Measurements from ENCODE around the gene CAPZB. TPM values are rescaled to one million over a fixed set of nuclear protein-coding genes. Genes with fewer than 3 reads are reported as not detected.
A peak's percentile ranks its signal among the peaks of the same experiment; 100 is the strongest.

CAPZB gene
- total RNA-seq, 4 donors from 2014 or later: 107 to 210 (median 119) TPM

- DNase-seq: no peak
- Histone ChIP-seq H3K9me3 (no peaks in the 10 kb centered on the region), H3K4me3 (no peak overlapping the region), H3K27ac (peak overlapping the region in 1 of 4 donors; percentile 25), H3K36me3 (no peaks in the 10 kb centered on the region), H3K4me1 (peaks cover 4 to 88% (median 43%) of the 10 kb centered on the region in 4 donors), H3K27me3 (no peaks in the 10 kb centered on the region)
- TF ChIP-seq POLR2A (IDR thresholded peaks at IDR 0.05): no peak
- no peak for TF ChIP-seq CTCF (IDR thresholded peaks at IDR 0.05)
Measured at GRCh38 chr1:19457607-19458006, 27.7 kb downstream of the CAPZB start.

- H3K27ac ChIP-seq: peak overlapping the region in 2 of 4 donors; percentile 25 to 45
- H3K27me3 ChIP-seq: no peaks in the 10 kb centered on the region
- no peaks in the 10 kb centered on the region for H3K9me3 ChIP-seq
- peaks cover 6 to 90% (median 39%) of the 10 kb centered on the region in 4 donors for H3K4me1 ChIP-seq
- no peaks in the 10 kb centered on the region for H3K36me3 ChIP-seq
- no peak for DNase-seq
- TF ChIP-seq POLR2A (IDR thresholded peaks at IDR 0.05): no peak
- TF ChIP-seq CTCF (IDR thresholded peaks at IDR 0.05): no peak
- H3K4me3 ChIP-seq: no peak overlapping the region
Measured at GRCh38 chr1:19456968-19457441, 28.3 kb downstream of the CAPZB start.

- Histone ChIP-seq H3K27me3 (no peaks in the 10 kb centered on the region), H3K36me3 (no peaks in the 10 kb centered on the region), H3K4me3 (no peak overlapping the region), H3K4me1 (peaks cover 13 to 95% (median 39%) of the 10 kb centered on the region in 4 donors), H3K9me3 (no peaks in the 10 kb centered on the region), H3K27ac (peak overlapping the region; percentile 11 to 77 (median 55))
- TF ChIP-seq POLR2A (IDR thresholded peaks at IDR 0.05) (no peak), CTCF (IDR thresholded peaks at IDR 0.05) (no peak)
- DNase-seq: no peak
Measured at GRCh38 chr1:19455353-19455752, 30.0 kb downstream of the CAPZB start.

GRCh38 chr1:19454265-19455146, 30.8 kb downstream of the CAPZB start:
- no peak for DNase-seq
- H3K4me3 ChIP-seq: no peak overlapping the region
- TF ChIP-seq CTCF (IDR thresholded peaks at IDR 0.05) (no peak), POLR2A (IDR thresholded peaks at IDR 0.05) (no peak)
- H3K36me3 ChIP-seq: no peaks in the 10 kb centered on the region
- H3K9me3 ChIP-seq: no peaks in the 10 kb centered on the region
- peak overlapping the region; percentile 11 to 77 (median 55) for H3K27ac ChIP-seq
- H3K27me3 ChIP-seq: no peaks in the 10 kb centered on the region
- H3K4me1 ChIP-seq: peaks cover 13 to 96% (median 38%) of the 10 kb centered on the region in 4 donors

- no peak for DNase-seq
- peak overlapping the region in 3 of 4 donors; percentile 42 to 77 (median 68) for H3K27ac ChIP-seq
- H3K9me3 ChIP-seq: no peaks in the 10 kb centered on the region
- H3K4me3 ChIP-seq: no peak overlapping the region
- no peak for TF ChIP-seq POLR2A (IDR thresholded peaks at IDR 0.05)
- TF ChIP-seq CTCF (IDR thresholded peaks at IDR 0.05): no peak
- H3K27me3 ChIP-seq: no peaks in the 10 kb centered on the region
- peaks cover 0 to 5% (median 0%) of the 10 kb centered on the region in 3 donors for H3K36me3 ChIP-seq
- H3K4me1 ChIP-seq: peaks cover 13 to 96% (median 39%) of the 10 kb centered on the region in 4 donors
Measured at GRCh38 chr1:19453741-19454201, 31.6 kb downstream of the CAPZB start.
